HFF-Myc (cell line): ENCODE measurements around the gene PDLIM5.

ENCODE experiments used
- DNase-seq: peaks from one replicate; pipeline ENCODE4 v3.0.0-alpha.2; 2011; ENCODE audit warnings: low read depth; ENCODE audit errors: extremely low read depth
- H3K4me3 ChIP-seq: replicated peaks from 2 replicates; pipeline ENCODE4 v1.5.1; 2011; ENCODE audit warnings: low read depth, mild to moderate bottlenecking, control low read depth, low read length
- CTCF ChIP-seq: IDR thresholded peaks from 2 replicates; pipeline ENCODE4 v1.5.1; 2012; ENCODE audit warnings: mild to moderate bottlenecking, low read depth, low read length, control low read depth; ENCODE audit errors: missing control alignments

The PDLIM5 gene

GRCh38 chr4:94561249-94562024, 109.7 kb downstream of the PDLIM5 start:
- no peak for DNase-seq
- no peak for TF ChIP-seq CTCF
- no peak overlapping the region for H3K4me3 ChIP-seq

- H3K4me3 ChIP-seq, result no peak overlapping the region
- DNase-seq, result no peak
- TF ChIP-seq CTCF, result no peak
Measured at GRCh38 chr4:94562285-94562684, 110.5 kb downstream of the PDLIM5 start.

DNA sequence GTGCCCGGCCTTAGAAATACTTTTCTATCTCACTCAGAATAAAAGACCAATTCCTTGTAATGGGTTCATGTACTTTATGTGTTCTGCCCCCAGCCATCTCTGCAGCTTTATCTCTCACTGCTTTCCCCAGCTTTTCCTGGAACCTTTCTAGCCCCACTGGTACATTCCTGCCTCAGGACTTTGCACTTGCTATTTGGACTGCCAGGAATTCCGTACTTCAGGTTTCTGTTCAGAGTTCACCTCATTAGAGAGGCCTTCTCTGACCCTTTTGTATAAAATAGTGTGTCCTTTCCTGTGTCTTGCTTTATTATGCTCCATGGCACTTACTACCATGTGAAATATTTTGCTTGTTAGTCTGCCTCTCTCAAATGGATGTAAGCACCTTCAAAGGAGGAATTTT, 112.5 kb downstream of the PDLIM5 start:
- H3K4me3 ChIP-seq, result no peak overlapping the region
- no peak for TF ChIP-seq CTCF
- no peak for DNase-seq

DNA sequence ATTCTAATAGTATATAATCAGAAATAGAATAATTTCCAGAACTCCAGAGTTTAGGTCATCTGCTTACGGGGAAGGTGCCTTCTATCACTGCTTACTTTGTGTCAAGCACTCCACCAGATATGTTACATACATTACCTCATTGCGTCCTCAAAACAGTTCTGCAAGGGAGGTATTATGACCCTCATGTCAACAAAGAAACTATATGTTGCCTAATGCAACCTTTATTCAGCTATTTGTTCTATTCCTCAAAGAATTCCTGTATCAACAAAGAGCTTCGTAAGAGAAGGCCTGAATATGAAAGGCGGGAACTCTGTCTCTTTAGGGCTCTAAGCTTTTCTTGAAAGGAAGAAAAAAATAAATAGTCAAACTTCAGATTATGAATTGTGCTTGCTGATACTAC, 114.7 kb downstream of the PDLIM5 start:
- TF ChIP-seq CTCF, result no peak
- DNase-seq, result no peak
- no peak overlapping the region for H3K4me3 ChIP-seq

GRCh38 chr4:94567811-94568210, 116.1 kb downstream of the PDLIM5 start:
- TF ChIP-seq CTCF, result no peak
- DNase-seq, result no peak
- H3K4me3 ChIP-seq, result no peak overlapping the region

GRCh38 chr4:94570558-94570957, 118.8 kb downstream of the PDLIM5 start:
- TF ChIP-seq CTCF, result no peak
- no peak overlapping the region for H3K4me3 ChIP-seq
- DNase-seq, result no peak

DNA sequence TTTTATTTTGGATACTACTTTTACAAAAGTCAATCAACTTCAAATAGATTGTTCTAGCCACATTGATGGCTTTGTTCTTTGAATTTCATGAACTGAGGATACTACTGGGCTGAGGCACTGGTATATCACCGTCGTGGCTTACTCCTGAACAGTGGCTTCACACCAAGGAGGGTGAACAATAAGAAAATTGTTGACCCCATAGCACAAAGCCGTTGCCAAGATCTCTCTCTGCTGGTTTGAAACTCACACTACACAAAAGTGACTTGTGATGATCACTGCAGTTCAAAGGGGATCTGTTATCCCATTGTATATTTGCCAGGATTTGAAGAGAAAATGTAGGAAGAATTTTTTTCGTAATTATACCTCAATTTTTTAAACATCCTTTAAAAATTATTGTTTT, 119.6 kb downstream of the PDLIM5 start:
- TF ChIP-seq CTCF, result no peak
- DNase-seq, result no peak
- no peak overlapping the region for H3K4me3 ChIP-seq
